Omental fat pad (tissue), 4 donors: ENCODE data around the gene TCFL5. TPM values are rescaled to one million over a fixed set of nuclear protein-coding genes. Genes with fewer than 3 reads are reported as not detected.

Experiments
- ATAC-seq: fragments of 150-250 bp; one replicate; pipeline ENCODE4 v1.9.1; 2016; ENCODE audit warnings: mild to moderate bottlenecking, moderate library complexity; ENCODE audit not compliant: low FRiP score
- DNase-seq: peaks from one replicate; pipeline ENCODE4 v3.0.0-alpha.2; 2019; ENCODE audit warnings: low spot score
- total RNA-seq, 4 donors: library from RNA; depleted of rRNA; stranded (reverse); fragments of >200 nt; gene quantifications; one replicate each; pipeline ENCODE4 v1.1.0, GENCODE V29; 2016
- TF ChIP-seq, protein P1 (sequence below), 3 donors: fragments of 450-650 bp; IDR thresholded peaks; one replicate each; pipeline ENCODE4 v1.5.1; 2016 to 2017; ENCODE audit warnings: antibody characterized with exemption in 3 of 3, mild to moderate bottlenecking in 3 of 3, moderate library complexity in 2 of 3

Gene TCFL5
- total RNA-seq, 4 donors from 2014 or later, result 6.1 to 7.7 (median 6.3) TPM

DNA sequence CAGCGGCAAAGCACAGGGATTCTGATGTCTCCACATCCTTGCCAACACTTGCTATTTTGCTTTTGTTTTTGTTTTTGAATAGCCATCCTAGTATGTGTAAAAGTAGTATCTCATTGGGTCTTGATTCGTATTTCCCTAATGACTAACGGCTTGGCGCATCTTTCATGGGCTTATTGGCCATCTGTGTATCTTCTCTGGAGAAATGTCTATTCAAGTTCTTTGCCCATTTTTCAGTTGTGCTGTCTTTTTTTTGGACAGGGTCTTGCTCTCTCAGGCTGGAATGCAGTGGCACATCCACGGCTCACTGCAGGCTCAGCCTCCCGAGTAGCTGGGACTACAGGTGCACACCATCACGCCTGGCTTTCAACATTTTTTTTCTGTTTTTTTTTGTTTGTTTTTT lies 17.4 kb downstream of the TCFL5 start:
- DNase-seq (no peak), ATAC-seq (no peak)
- TF ChIP-seq, protein P1, sequence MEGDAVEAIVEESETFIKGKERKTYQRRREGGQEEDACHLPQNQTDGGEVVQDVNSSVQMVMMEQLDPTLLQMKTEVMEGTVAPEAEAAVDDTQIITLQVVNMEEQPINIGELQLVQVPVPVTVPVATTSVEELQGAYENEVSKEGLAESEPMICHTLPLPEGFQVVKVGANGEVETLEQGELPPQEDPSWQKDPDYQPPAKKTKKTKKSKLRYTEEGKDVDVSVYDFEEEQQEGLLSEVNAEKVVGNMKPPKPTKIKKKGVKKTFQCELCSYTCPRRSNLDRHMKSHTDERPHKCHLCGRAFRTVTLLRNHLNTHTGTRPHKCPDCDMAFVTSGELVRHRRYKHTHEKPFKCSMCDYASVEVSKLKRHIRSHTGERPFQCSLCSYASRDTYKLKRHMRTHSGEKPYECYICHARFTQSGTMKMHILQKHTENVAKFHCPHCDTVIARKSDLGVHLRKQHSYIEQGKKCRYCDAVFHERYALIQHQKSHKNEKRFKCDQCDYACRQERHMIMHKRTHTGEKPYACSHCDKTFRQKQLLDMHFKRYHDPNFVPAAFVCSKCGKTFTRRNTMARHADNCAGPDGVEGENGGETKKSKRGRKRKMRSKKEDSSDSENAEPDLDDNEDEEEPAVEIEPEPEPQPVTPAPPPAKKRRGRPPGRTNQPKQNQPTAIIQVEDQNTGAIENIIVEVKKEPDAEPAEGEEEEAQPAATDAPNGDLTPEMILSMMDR (IDR thresholded peaks at IDR 0.05), result no peak

- DNase-seq (no peak), ATAC-seq (no peak)
- TF ChIP-seq, protein P1 (IDR thresholded peaks at IDR 0.05), result no peak
These were observed 18.0 kb downstream of the TCFL5 start for GRCh38 chr20:62843656-62844055.

- TF ChIP-seq, protein P1 (IDR thresholded peaks at IDR 0.05), result no peak
- ATAC-seq (no peak), DNase-seq (no peak)
These were observed 19.9 kb downstream of the TCFL5 start for GRCh38 chr20:62841705-62842212.

DNA sequence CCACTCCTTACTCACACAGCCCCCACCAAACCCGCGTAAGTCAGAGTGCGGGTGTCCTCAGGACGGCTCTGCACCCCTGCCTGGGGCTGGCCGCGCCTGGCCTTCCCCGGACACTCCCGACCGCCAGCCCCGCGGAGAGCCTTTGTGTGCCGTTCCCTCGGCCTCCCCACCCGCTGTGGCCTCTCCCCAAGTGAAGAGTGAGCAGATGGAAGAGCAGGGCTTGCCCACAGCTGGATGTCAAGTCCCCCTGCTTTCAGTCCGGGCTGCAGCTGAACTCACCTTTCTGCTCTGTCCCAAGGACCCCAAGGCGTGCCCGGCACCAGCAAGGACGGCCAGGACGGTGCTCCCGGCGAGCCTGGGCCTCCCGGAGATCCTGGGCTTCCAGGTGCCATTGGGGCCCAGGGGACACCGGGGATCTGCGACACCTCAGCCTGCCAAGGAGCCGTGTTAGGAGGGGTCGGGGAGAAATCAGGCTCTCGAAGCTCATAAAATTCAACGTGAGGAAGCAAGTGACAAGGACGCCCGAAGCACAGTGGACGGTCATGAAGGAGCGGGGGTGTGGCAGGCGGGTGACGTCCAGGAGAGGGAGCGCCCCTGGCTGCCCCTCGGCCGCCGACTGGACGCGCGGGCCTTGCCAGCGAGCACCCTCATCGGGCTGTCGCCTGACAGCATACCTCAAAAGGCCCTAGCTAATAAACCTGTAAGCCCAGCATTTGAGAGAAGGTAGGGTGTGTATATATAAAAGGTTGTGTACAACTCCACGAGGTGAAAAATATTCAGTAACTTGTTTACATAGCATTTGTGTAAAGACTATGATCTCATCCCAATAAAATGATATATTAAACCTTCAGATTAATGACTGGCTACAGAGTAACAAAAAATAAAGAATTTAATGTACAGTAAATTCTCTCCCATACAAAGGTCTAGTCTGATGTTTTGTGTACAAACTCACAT lies 21.1 kb downstream of the TCFL5 start:
- ATAC-seq (no peak), DNase-seq (no peak)
- TF ChIP-seq, protein P1 (IDR thresholded peaks at IDR 0.05), result no peak

DNA sequence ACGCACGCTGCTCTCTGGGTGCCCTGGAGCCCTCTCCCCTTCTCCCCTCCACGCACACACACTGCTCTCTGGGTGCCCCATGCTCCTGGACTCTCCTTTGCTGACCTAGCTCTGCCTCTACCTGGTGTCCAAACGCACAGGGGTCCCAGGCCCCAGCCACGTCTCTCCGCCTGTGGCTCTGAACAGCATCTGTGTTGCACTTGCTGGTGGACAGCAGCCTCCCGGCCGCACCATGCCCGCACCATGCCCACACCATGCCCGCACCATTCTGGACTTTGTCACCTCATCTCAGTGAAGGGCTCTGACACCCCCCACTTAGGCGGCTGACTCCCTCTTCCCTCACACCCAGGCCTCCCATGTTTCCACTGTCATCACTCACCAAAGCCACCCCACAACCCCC lies 21.8 kb downstream of the TCFL5 start:
- ATAC-seq, result no peak
- DNase-seq, result no peak
- TF ChIP-seq, protein P1 (IDR thresholded peaks at IDR 0.05), result no peak

DNA sequence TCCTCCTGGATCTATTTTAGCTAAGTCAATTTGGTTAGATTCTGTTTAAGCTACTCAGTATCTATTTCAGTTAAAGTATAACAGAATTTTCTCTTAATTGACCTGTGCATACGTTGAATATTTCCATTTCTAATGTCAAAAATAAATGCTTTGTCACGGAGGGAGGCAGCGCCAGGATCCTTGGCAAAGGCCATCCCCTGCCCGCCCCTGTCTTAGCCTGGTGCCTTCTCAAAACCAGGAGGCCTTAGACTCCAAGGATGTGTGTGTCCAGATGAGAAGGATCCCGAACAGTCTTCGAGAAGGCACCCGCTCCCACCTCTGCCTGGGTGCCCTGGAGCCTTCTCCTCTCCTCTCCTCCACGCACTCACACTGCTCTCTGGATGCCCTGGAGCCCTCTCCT lies 22.4 kb downstream of the TCFL5 start:
- TF ChIP-seq, protein P1 (IDR thresholded peaks at IDR 0.05), result no peak
- ATAC-seq (no peak), DNase-seq (no peak)
